HG02798 (cell line): ENCODE results near the gene ERCC6L.
"Not testable (repeated sequence)": the region's sequence is repeated elsewhere in the genome, so short reads cannot be mapped to it uniquely, and the experiment has no call there.

Source experiments
- ATAC-seq: cut with Tn5 transposase; IDR thresholded peaks from one replicate; pipeline ENCODE4 v1.9.1; 2021; ENCODE audit warnings: mild to moderate bottlenecking; ENCODE audit not compliant: unreplicated experiment, poor library complexity

ERCC6L gene

DNA sequence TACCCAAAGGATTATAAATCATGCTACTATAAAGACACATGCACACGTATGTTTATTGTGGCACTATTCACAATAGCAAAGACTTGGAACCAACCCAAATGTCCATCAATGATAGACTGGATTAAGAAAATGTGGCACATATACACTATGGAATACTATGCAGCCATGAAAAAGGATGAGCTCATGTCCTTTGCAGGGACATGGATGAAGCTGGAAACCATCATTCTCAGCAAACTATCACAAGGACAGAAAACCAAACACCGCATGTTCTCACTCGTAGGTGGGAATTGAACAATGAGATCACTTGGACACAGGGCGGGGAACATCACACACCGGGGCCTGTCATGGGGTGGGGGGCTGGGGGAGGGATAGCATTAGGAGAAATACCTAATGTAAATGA lies 62.5 kb downstream of the ERCC6L start:
- ATAC-seq = not testable (repeated sequence)

DNA sequence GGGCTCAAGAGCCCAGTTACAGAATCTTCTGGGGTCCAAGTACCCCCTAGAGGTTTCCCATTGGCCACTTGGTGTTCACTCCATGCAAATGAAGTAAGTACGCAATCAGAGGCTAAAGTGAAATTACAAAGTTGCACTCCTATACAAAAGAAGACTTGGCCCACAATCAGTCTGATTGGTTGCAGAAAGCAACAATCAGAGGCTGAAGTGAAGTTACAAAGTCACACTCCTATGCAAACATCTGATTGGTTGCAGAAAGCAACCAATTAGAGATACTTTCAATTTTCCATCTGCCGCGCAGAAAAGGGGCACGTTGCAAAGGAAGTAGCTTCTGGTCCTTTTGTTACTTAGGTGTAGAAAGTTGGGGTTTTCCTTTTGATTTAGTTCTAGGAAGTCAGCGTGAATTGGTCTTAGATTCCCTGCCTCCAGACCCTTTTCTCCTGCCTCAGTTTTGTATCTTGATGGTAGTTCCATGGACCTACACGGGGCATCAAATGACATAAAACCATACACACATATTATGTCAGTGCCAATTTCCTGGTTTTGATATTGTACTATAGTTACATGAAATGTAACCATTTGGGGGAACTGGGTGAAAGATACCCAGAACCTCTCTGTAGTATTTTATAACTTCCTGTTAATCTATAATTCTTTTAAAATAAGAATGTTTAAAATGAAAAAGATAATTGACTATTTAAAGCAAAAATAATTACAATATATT lies 69.7 kb downstream of the ERCC6L start:
- ATAC-seq = no peak

DNA sequence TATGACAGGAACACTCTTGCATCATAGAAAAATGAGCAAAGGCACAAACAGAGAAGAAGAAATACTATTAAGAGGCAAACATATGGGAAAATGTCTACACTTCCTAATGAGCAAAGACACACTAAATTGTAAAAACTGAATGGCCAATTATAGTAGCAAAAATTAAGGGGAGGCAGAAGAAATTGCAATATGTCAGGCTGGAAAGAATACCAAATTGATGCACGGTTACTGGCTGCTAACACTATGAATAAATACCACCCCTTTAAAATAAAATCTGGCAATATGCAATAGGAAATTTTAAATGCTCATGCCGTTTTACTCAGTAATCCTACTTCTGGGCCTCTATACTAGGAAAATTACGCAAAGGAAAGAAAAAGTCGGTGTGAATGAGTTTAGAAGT lies 73.3 kb downstream of the ERCC6L start:
- no peak for ATAC-seq

DNA sequence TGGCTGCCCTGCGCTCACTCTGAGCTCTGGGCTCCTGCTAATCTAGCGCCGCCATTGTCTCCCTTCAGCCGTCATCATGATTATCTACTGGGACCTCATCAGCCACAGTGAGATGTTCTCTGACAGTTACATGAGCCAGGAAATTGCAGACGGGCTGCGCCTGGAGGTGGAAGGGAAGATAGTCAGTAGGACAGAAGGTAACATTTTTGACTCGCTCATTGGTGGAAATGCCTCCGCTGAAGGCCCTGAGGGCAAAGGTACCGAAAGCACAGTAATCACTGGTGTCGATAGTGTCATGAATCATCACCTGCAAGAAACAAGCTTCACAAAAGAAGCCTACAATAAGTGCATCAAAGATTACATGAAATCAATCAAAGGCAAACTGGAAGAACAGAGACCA lies 79.1 kb downstream of the ERCC6L start:
- no peak for ATAC-seq

DNA sequence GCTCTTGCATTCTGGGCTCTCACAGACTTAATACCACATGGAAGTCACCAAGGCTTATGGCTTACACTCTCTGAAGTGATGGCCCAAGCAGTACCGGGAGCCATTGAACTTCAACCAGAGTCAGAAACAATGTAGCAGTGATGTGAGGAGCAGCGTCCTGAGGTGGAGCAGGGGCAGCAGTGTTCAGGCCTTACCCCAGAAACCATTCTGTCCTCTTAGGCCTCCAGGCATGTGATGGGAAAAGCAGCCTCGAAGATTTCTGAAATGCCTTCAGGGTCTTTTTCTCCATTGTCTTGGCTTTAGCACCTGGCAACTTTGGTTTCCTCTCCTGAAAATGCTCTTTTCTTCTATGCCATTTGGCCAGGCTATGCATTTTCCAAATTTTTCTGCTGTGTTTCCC lies 80.1 kb downstream of the ERCC6L start:
- no peak for ATAC-seq
